GM12872 (cell line): Measurements from ENCODE around the gene FEN1.

Source experiments
- CTCF ChIP-seq: IDR thresholded peaks from 3 replicates; pipeline ENCODE4 v1.5.1; 2011; ENCODE audit warnings: low read depth, mild to moderate bottlenecking, low read length, moderate library complexity; ENCODE audit not compliant: insufficient read depth

Gene FEN1, protein sequence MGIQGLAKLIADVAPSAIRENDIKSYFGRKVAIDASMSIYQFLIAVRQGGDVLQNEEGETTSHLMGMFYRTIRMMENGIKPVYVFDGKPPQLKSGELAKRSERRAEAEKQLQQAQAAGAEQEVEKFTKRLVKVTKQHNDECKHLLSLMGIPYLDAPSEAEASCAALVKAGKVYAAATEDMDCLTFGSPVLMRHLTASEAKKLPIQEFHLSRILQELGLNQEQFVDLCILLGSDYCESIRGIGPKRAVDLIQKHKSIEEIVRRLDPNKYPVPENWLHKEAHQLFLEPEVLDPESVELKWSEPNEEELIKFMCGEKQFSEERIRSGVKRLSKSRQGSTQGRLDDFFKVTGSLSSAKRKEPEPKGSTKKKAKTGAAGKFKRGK

GRCh38 chr11:61792310-61793082 is at the start of gene FEN1, which contains the start of gene TMEM258:
Gene FEN1, plus strand, starts transcription at chr11:61792911. Its CDS starts 2,451 bp downstream, at chr11:61795362.
Gene TMEM258, minus strand, starts transcription at chr11:61792599. Its CDS starts 41 bp downstream, at chr11:61792558.
- no peak for TF ChIP-seq CTCF

GRCh38 chr11:61743486-61744095 is 49.1 kb upstream of the FEN1 start:
- no peak for TF ChIP-seq CTCF

DNA sequence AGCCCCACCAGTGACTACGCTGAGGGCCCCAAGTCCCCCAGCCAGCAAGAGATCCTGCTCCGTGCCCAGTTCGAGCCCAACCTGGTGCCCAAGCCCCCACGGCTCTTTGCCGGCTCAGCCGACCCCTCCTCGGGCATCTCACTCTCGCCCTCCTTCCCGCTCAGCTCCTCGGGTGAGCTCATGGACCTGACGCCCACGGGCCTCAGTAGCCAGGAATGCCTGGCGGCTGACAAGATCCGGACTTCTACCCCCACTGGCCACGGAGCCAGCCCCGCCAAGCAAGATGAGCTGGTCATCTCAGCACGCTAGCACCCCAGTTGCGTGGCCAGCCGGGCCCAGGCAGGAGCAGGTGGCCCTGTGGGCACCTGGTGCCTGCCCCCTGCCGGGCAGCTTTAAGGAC is 48.5 kb upstream of the FEN1 start:
- no peak for TF ChIP-seq CTCF

- no peak for TF ChIP-seq CTCF
Observed at GRCh38 chr11:61744609-61745156, 48.0 kb upstream of the FEN1 start.

GRCh38 chr11:61745781-61746441 is 46.8 kb upstream of the FEN1 start:
- no peak for TF ChIP-seq CTCF

GRCh38 chr11:61746442-61747191 is 46.1 kb upstream of the FEN1 start:
- TF ChIP-seq CTCF = no peak
